ENCODE measurements around the gene TMEM9.

TMEM9 gene

GRCh38 chr1:201127755-201128455, 26.4 kb downstream of the TMEM9 start:
- peak; percentile 47 for DNase-seq (ENCODE audit: low spot score)

DNA sequence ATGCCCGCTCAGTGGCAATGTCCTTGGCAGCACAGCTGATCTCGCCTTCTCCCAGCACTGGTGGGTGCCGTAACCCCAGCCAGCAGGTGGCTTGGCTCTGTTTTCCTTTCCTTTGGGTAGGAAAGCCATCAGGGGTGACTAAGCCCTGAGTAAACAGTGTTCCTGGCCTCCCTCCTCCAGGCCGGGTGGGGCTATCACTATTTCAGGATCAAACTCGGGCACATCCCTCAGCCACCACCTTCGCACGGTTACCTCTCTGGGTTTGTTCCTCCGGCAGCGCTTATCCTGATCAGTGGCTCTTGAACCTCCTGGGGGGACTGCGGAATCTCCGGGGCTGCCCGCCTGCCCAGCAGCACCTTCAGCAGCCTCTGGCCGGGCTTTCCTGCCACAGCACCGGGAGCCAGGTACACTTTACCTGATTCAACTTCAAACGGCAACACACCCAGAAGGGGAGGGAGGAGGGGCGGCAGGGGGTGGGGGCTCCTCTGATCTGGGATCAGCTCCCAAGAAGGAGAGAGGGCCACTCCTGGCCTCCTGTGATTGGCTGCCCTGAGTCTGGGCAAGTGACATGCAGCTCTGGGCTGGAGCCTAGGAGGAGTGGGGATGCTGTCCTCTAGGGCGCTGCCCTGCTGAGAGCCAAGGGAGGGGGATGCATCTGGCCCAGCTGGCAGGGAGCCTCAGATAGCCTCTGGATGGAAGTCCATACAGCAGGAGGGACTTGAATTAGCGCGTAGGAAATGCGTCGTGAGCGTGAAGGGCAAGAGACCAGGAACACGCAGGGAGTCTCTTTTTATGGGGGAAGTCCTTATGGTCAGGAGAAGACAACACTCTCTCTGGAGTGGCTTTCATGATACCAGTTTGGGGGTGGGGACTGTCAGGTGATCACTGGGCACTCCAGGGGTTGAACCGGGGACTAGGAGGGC, 27.2 kb downstream of the TMEM9 start, which contains the start of gene ASCL5:
Gene ASCL5, minus strand, starts transcription at position 353 of the 923 bp plus-strand sequence. CDS start 11,812 bp downstream, outside the sequence.
- DNase-seq (ENCODE audit: low spot score), result peak; percentile 40

- DNase-seq (ENCODE audit: low spot score), result no peak
These were observed 27.8 kb downstream of the TMEM9 start for GRCh38 chr1:201126463-201126831.

DNA sequence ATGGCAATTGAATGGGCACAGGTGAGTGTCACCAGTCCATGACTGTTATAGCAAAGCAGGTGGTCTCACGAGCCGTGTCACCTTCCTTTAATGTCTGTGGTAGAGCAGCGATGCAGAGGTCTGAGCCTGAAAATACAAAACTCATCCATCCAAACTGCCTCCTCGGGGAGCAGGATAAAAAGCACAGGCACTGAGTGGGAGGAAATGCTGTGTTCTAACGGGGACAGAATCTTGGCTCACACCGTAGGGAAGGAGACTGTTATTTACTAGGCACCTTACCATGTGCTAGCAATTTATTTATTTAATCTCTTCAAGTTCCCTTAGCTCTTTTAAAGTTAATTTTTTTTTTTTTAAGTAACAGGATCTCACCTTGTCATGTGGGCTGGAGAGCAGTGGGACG, 28.5 kb downstream of the TMEM9 start:
- no peak for DNase-seq (ENCODE audit: low spot score)

GRCh38 chr1:201125019-201125418, 29.3 kb downstream of the TMEM9 start:
- DNase-seq (ENCODE audit: low spot score), result no peak

GRCh38 chr1:201123866-201124265, 30.4 kb downstream of the TMEM9 start:
- no peak for DNase-seq (ENCODE audit: low spot score)

DNA sequence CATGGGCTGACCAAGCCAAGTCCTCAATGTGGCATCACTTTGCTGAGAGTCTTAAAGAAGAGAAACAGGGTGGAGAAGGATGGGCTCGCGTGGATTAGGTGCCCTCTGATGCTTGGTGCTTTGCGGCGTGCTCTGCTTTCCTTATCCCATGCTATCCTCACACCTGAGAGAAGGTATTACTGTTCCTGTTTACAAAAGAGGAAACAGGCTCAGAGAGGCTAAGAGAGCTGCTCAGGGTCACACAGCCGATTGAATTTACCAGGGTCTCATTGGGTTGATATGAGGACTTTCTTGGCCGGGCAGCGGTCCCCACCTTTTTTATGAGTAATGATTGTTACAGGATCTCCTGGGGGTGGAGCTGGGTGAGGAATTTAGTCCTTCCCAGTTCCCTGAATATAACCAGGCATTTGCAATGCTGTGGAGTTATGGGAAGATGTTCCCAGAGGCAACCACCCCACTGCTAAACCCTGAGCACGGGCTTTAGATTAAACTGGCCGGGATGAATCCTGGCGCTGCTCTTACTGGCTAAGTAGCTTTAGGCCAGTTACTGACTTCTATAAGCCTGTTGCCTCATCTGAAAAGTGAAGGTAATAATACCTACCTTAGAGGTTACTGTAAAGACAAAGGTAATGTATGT, 31.8 kb downstream of the TMEM9 start:
- no peak for DNase-seq (ENCODE audit: low spot score)

DNA sequence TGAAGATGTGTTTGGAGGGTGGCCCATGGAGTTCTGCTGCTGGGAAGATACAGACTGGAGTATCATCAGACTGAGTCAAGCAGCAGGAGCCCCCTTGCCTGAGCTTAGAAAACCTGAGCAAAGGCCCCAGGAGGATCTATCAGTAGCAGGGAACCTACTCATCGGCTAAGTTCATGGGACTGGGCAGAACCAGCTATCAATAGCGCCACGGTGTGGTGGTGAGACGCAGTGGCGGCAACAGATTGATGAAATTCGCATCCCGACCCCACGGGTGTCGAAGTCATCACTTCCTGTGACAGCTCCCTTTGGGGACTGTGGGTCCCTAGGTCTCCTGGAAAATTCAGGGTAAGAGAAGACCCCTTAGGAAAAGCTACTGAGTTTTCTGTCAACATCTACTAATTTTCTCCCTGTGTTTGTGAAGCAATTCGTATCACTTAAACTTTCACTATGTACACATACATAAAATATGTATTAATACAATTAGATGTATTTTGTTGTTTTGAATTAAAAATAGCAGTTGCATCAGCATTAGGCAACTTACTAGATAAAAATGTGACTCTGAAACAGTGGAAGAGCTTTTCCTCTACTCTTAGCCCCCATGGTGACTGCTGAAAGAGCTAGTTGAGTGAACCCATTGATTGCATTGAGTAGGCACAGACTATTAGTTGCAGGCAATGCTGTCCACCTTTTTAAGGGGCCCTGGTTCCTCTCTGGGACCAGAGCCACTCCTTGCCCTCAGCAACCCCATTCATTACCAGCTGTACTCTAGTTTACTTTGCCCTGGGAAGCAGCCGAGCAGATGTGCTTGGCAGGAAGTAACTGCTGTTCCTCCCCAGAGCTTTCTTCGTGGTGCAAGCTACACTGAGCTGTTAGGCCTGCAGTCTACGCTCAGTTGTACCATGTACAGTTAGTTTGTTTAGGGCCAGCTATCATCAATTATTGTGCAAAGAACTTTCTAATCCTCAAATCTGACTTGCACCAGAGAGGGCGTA, 34.8 kb downstream of the TMEM9 start:
- DNase-seq (ENCODE audit: low spot score), result peak; percentile 36

GRCh38 chr1:201116091-201116490, 38.2 kb downstream of the TMEM9 start:
- no peak for DNase-seq (ENCODE audit: low spot score)

GRCh38 chr1:201115390-201115937, 38.8 kb downstream of the TMEM9 start:
- DNase-seq (ENCODE audit: low spot score), result no peak

GRCh38 chr1:201114245-201115131, 39.8 kb downstream of the TMEM9 start:
- DNase-seq (ENCODE audit: low spot score), result peak; percentile 97

- no peak for DNase-seq (ENCODE audit: low spot score)
These were observed 40.6 kb downstream of the TMEM9 start for GRCh38 chr1:201113451-201114244.

GRCh38 chr1:201112926-201113325, 41.3 kb downstream of the TMEM9 start:
- no peak for DNase-seq (ENCODE audit: low spot score)

DNA sequence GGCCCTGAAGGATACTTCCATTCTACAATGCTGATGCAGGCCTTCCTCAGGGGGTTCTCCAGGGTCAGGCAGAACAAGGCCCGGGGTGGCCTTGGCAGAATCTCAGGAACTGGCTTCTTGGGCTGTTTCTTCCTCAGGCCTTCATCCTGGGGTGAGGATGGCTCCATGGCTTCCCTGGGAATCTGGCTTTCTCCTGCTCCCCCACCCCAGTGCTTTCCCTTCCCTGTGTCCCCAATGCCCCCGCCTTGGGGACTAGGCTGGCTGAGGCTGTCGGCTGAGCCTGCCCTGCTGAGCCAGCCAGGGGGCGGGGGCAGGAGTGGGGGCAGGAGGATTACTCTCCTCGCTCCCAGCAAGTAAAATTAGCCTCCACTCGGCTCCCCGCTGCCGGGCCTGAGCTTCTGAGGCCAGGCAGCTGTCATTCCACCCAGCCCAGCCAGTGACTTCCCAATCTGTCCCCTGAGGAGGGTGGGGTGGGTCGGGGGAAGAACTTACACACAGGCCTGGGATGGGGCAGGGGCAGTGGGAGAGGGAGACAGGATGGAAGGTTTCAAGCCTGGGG, 42.0 kb downstream of the TMEM9 start, which contains the start of gene CACNA1S:
Gene CACNA1S, minus strand, starts transcription at position 254 of the 559 bp plus-strand sequence. Its CDS starts 87 bp downstream, at position 167.
- no peak for DNase-seq (ENCODE audit: low spot score)

GRCh38 chr1:201111672-201112071, 42.6 kb downstream of the TMEM9 start:
- no peak for DNase-seq (ENCODE audit: low spot score)

- no peak for DNase-seq (ENCODE audit: low spot score)
These were observed 43.1 kb downstream of the TMEM9 start for GRCh38 chr1:201111156-201111555.

- DNase-seq (ENCODE audit: low spot score), result no peak
These were observed 43.7 kb downstream of the TMEM9 start for GRCh38 chr1:201110616-201111015.

DNA sequence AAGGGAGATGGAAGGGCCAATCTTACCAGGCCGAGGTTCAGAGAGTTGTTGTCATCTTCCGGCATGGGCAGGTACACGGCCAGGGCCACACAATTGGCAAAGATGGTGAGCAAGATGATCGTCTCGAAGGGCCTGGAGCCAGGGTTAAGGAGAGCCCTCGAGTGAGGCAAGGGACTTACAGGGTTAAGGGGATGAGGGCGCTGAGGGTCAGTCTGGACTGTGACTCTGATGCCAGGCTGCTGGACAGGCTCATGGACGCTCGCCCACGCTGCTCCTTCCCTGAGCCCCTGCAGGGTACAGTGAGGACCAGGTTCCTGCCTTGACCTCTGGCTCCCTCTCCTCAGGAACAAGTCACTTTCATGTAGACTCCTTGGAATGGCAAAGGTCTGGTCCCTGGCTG, 44.1 kb downstream of the TMEM9 start:
- DNase-seq (ENCODE audit: low spot score), result no peak

DNA sequence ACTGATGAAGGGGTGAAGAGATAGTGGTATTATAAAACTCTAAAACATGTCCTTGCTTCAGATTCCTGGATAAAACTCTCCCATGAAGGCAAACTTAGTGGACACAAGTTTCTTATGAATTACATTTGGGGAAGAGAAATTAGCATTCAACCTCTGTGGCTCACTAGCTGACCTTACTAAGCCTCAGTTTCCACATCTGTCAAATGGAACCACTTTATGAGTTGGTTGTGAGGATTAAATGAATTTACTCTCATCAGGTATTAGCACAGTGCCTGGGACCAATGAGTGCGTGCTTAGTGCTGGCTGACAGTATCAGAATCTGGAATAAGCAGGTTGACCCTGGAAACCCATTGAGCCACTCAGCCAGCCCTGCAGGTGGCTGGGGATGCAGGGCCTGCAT, 44.6 kb downstream of the TMEM9 start:
- no peak for DNase-seq (ENCODE audit: low spot score)
